Epidermal melanocyte (primary cell): ENCODE data around the gene ZNF300.
"Not testable (repeated sequence)": the region's sequence is repeated elsewhere in the genome, so short reads cannot be mapped to it uniquely, and the experiment has no call there.

Experiments
- DNase-seq: peaks from one replicate; pipeline ENCODE4 v3.0.0; 2011; ENCODE audit warnings: low spot score; ENCODE audit not compliant: insufficient read length

Gene ZNF300

DNA sequence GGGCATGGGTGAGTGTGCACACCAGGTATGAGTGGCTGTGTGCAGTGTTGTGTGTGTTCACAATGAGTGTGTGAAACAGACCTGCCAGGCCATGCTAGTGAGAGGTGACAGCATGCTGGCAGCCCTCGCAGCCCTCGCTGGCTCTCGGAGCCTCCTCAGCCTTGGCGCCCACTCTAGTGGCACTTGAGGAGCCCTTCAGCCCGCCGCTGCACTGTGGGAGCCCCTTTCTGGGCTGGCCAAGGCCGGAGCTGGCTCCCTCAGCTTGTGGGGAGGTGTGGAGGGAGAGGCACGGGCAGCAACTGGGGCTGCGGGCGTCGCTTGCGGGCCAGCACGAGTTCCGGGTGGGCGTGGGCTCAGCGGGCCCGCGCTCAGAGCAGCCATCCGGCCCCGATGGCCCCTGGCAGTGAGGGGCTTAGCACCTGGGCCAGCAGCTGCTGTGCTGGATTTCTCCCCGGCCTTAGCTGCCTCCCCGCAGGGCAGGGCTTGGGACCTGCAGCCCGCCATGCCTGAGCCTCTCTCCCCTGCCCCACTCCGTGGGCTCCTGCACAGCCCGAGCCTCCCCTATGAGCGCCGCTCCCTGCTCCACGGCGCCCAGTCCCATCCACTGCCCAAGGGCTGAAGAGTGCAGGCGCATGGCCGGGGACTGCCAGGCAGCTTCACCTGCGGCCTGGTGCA is 59.5 kb downstream of the ZNF300 start:
- DNase-seq = not testable (repeated sequence)
